ENCODE measurements around the gene STING1.
"Not testable (repeated sequence)": the region's sequence is repeated elsewhere in the genome, so short reads cannot be mapped to it uniquely, and the experiment has no call there.

Gene STING1

GRCh38 chr5:139462586-139463276 lies 19.8 kb downstream of the STING1 start, which contains the start of gene ECSCR:
ECSCR (minus strand) TSS chr5:139462743; CDS start chr5:139462670, 73 bp downstream.
- no peak for DNase-seq (ENCODE audit: low spot score)

- DNase-seq (ENCODE audit: low spot score): no peak
Measured at GRCh38 chr5:139461698-139462097, 20.9 kb downstream of the STING1 start.

- no peak for DNase-seq (ENCODE audit: low spot score)
Measured at GRCh38 chr5:139461176-139461575, 21.4 kb downstream of the STING1 start.

GRCh38 chr5:139460455-139460854 lies 22.1 kb downstream of the STING1 start:
- no peak for DNase-seq (ENCODE audit: low spot score)

GRCh38 chr5:139459451-139459934 lies 23.1 kb downstream of the STING1 start:
- no peak for DNase-seq (ENCODE audit: low spot score)

- DNase-seq (ENCODE audit: low spot score): no peak
Measured at GRCh38 chr5:139458580-139459407, 23.8 kb downstream of the STING1 start.

GRCh38 chr5:139457653-139458306 lies 24.8 kb downstream of the STING1 start:
- no peak for DNase-seq (ENCODE audit: low spot score)

GRCh38 chr5:139457241-139457640 lies 25.3 kb downstream of the STING1 start:
- no peak for DNase-seq (ENCODE audit: low spot score)

- no peak for DNase-seq (ENCODE audit: low spot score)
Measured at GRCh38 chr5:139456776-139457175, 25.8 kb downstream of the STING1 start.

- no peak for DNase-seq (ENCODE audit: low spot score)
Measured at GRCh38 chr5:139454568-139455290, 27.8 kb downstream of the STING1 start.

- DNase-seq (ENCODE audit: low spot score): no peak
Measured at GRCh38 chr5:139453683-139454567, 28.6 kb downstream of the STING1 start.

- no peak for DNase-seq (ENCODE audit: low spot score)
Measured at GRCh38 chr5:139451878-139452660, 30.5 kb downstream of the STING1 start.

GRCh38 chr5:139451176-139451575 lies 31.4 kb downstream of the STING1 start:
- DNase-seq (ENCODE audit: low spot score): no peak

GRCh38 chr5:139446956-139447779 lies 35.4 kb downstream of the STING1 start:
- DNase-seq (ENCODE audit: low spot score): no peak

- no peak for DNase-seq (ENCODE audit: low spot score)
Measured at GRCh38 chr5:139445325-139446170, 37.0 kb downstream of the STING1 start.

GRCh38 chr5:139443831-139444453 lies 38.6 kb downstream of the STING1 start:
- DNase-seq (ENCODE audit: low spot score): no peak

GRCh38 chr5:139440416-139440815 lies 42.1 kb downstream of the STING1 start:
- not testable (repeated sequence) for DNase-seq (ENCODE audit: low spot score)

Measured in LoVo (cell line).